Testis (tissue), 3 donors: ENCODE results near the gene SEMA3F. TPM values are rescaled to one million over a fixed set of nuclear protein-coding genes. Genes with fewer than 3 reads are reported as not detected.

ENCODE experiments used
- DNase-seq: peaks from one replicate; pipeline ENCODE4 v3.0.0-alpha.2; 2019
- H3K27ac ChIP-seq, 2 donors: fragments of 200-600 bp; sonication (generic); one replicate each; pipeline ENCODE4 v1.5.1; 2019
- H3K27me3 ChIP-seq: fragments of 200-600 bp; sonication (generic); one replicate; pipeline ENCODE4 v1.5.1; 2019
- H3K36me3 ChIP-seq: fragments of 200-600 bp; sonication (generic); one replicate; pipeline ENCODE4 v1.5.1; 2017; ENCODE audit warnings: low read depth; ENCODE audit errors: missing control alignments
- H3K4me1 ChIP-seq: fragments of 200-600 bp; sonication (generic); one replicate; pipeline ENCODE4 v1.5.1; 2019
- H3K4me3 ChIP-seq, 2 donors: fragments of 200-600 bp; sonication (generic); one replicate each; pipeline ENCODE4 v1.5.1; 2017 to 2019
- H3K9me3 ChIP-seq: fragments of 200-600 bp; sonication (generic); one replicate; pipeline ENCODE4 v1.5.1; 2017
- POLR2A ChIP-seq: fragments of 450-650 bp; IDR thresholded peaks from one replicate; pipeline ENCODE4 v1.6.1; 2017; ENCODE audit warnings: antibody characterized with exemption, mild to moderate bottlenecking, moderate library complexity
- WGBS, 2 donors: methylation state at CpG; one replicate each; pipeline ENCODE4 v1.1.5; 2018; 5-methylcytosine and 5-hydroxymethylcytosine counted together
- intact Hi-C: fragments of 100-400 bp; cut with DNase I; formaldehyde crosslinking; loops from one replicate; pipeline ENCODE4 v1.15.1; 2023; ENCODE audit warnings: low total_unique reads
- polyA plus RNA-seq: library from polyadenylated mRNA; stranded (reverse); fragments of 350-450 nt; fragmentation: Illumina TruSeq; extraction: RNeasy Lipid Tissue Mini Kit (QIAGEN cat#74804); gene quantifications from one replicate; pipeline ENCODE4 v1.2.3, GENCODE V29; 2014; ENCODE audit warnings: low read depth, low replicate concordance; ENCODE audit not compliant: insufficient read depth
- total RNA-seq, 2 donors: library from RNA; depleted of rRNA; stranded (reverse); fragments of >200 nt; gene quantifications; one replicate each; pipeline ENCODE4 v1.2.3, GENCODE V29; 2016
- TF ChIP-seq, protein P1 (sequence below), 3 experiments: fragments of 450-650 bp in 2 of 3; fragments of 200-600 bp in 1 of 3; sonication (generic) in 1 of 3; IDR thresholded peaks; one replicate each; pipeline ENCODE4 v1.5.1; 2016 to 2019; ENCODE audit warnings: antibody characterized with exemption in 3 of 3, mild to moderate bottlenecking in 2 of 3, moderate library complexity in 1 of 3

The SEMA3F gene
- total and polyA plus RNA-seq, 3 donors from 2014 or later, result 6.9 to 8.3 (median 7.5) TPM

DNA sequence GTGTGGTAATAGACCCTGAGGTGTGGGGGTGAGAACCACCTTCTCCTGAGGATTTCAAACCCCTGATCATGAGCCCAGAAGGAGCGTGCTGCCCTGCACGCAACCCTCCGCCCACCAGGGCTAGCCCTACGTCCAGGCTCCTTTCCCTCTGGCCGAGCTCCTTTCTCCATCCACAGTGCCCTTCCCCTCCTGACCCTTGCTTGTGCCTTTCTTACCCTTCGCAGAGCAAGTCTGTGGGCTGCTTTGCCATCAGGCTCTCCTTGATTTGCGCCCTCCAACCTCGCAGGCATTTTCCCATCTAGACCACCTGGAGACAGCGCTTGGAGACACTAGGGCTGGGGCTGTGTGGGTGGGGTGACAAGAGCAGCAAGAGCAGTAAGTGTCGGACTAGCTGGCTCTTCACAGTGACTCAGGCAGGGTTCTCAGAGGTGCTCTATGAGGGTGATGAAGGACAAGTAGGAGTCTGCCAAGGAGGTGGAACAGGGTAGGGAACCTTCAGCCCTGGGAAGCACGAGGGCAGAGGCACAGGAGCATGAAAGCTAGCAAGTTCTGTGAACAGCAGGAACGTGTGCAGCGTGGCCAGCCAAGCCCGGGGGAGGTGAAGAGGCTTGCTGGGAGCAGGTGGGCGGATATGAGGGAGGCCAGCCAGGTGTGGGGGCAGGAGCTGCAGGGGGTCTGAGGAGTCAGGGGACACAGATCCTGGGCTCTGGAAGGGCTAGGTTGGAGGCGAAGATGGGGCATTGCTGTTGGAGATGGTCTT, 47.4 kb downstream of the SEMA3F start:
- Histone ChIP-seq H3K9me3 (no peaks in the 10 kb centered on the region), H3K4me3 (no peak overlapping the region), H3K36me3 (no peaks in the 10 kb centered on the region), H3K4me1 (no peaks in the 10 kb centered on the region), H3K27ac (no peak overlapping the region), H3K27me3 (no peaks in the 10 kb centered on the region)
- TF ChIP-seq, protein P1, sequence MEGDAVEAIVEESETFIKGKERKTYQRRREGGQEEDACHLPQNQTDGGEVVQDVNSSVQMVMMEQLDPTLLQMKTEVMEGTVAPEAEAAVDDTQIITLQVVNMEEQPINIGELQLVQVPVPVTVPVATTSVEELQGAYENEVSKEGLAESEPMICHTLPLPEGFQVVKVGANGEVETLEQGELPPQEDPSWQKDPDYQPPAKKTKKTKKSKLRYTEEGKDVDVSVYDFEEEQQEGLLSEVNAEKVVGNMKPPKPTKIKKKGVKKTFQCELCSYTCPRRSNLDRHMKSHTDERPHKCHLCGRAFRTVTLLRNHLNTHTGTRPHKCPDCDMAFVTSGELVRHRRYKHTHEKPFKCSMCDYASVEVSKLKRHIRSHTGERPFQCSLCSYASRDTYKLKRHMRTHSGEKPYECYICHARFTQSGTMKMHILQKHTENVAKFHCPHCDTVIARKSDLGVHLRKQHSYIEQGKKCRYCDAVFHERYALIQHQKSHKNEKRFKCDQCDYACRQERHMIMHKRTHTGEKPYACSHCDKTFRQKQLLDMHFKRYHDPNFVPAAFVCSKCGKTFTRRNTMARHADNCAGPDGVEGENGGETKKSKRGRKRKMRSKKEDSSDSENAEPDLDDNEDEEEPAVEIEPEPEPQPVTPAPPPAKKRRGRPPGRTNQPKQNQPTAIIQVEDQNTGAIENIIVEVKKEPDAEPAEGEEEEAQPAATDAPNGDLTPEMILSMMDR (IDR thresholded peaks at IDR 0.05), result no peak
- TF ChIP-seq POLR2A, result no peak
- no peak for DNase-seq
- intact Hi-C loops, result no loop called here
- WGBS, 2 donors, result 73 to 83% methylated on average over 16 of the region's 16 CpGs

DNA sequence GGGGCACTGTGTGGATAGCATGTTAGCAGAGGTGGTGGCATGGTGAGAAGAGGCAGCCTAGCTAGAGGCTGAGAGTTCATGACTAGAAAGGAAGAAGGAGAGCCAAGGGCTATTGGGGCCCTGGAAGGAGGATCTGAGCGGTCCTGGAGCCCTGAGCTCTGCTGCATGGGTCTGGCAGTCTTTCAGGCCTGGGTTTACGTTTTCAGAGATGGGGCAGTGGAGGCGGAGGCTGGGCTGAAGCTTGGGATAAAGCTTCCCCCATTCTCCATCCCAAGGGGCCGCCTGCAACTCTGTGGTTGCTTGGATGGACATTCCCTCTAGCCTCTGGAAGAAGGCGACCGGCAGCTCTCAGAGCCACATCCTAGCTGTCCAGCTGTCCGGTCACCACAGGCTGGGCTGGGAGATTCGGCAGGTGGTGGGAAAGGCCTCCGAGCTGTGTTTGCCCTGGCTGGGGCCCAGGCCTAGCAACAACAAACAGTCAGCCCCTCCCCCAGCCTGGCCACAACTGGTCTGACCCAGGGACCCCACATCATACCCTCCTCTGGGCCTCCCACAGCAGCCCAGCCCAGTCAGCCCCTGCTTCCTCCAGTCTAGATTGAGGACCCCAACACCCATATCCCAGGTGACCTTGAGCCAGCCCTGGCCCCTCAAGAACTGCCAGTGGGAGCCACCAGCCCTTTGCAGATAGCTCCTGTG, 48.1 kb downstream of the SEMA3F start:
- no peaks in the 10 kb centered on the region for H3K27me3 ChIP-seq
- H3K4me3 ChIP-seq, result no peak overlapping the region
- no peak for DNase-seq
- intact Hi-C loops, result no loop called here
- TF ChIP-seq POLR2A, result no peak
- TF ChIP-seq, protein P1 (IDR thresholded peaks at IDR 0.05), result no peak
- no peaks in the 10 kb centered on the region for H3K9me3 ChIP-seq
- H3K27ac ChIP-seq, result no peak overlapping the region
- H3K36me3 ChIP-seq, result no peaks in the 10 kb centered on the region
- no peaks in the 10 kb centered on the region for H3K4me1 ChIP-seq
- WGBS, 2 donors, result 63 to 75% methylated on average over 8 to 9 of the region's 9 CpGs

- 59 to 71% methylated on average over 12 of the region's 12 CpGs for WGBS, 2 donors
- intact Hi-C loops, result no loop called here
- DNase-seq, result no peak
Measured at GRCh38 chr3:50203809-50204803, 49.0 kb downstream of the SEMA3F start.

GRCh38 chr3:50204804-50205412, 49.8 kb downstream of the SEMA3F start, which contains the start of gene SLC38A3:
SLC38A3 (plus strand) TSS chr3:50205271; CDS start chr3:50214200, 8,929 bp downstream.
- H3K27me3 ChIP-seq, result no peaks in the 10 kb centered on the region
- H3K36me3 ChIP-seq, result no peaks in the 10 kb centered on the region
- TF ChIP-seq, protein P1 (IDR thresholded peaks at IDR 0.05), result no peak
- no peak for TF ChIP-seq POLR2A
- peak; percentile 43 for DNase-seq
- H3K4me3 ChIP-seq, result peak within 1 kb of the TSS; percentile 27 to 58
- 14 to 16% methylated on average over 9 to 11 of the region's 41 CpGs for WGBS, 2 donors
- intact Hi-C loops, result no loop called here
- H3K9me3 ChIP-seq, result no peaks in the 10 kb centered on the region
- no peak within 1 kb of the TSS for H3K27ac ChIP-seq
- H3K4me1 ChIP-seq, result no peaks in the 10 kb centered on the region

More at GRCh38 chr3:50203809-50204803, 49.0 kb downstream of the SEMA3F start:
- Histone ChIP-seq H3K36me3 (no peaks in the 10 kb centered on the region), H3K27me3 (no peaks in the 10 kb centered on the region), H3K4me1 (no peaks in the 10 kb centered on the region), H3K27ac (no peak overlapping the region), H3K9me3 (no peaks in the 10 kb centered on the region), H3K4me3 (peak overlapping the region; percentile 27 to 58)
- TF ChIP-seq, protein P1 (IDR thresholded peaks at IDR 0.05), result no peak
- TF ChIP-seq POLR2A, result no peak
